GM12878 (cell line): Measurements from ENCODE around the gene ALDH1L2.

Source experiments
- CBX5 ChIP-seq: sonication (generic); IDR thresholded peaks from 2 replicates; pipeline ENCODE4 v1.6.1; 2016; ENCODE audit warnings: low read depth, moderate library complexity, mild to moderate bottlenecking, inconsistent platforms
- EGR1 ChIP-seq, 2 experiments: IDR thresholded peaks; 1 replicate in 1 of 2; 2 replicates in 1 of 2; pipeline ENCODE4 v1.6.1; 2011 to 2012; ENCODE audit warnings: low read depth in 2 of 2, low read length in 2 of 2, borderline replicate concordance in 1 of 2, mild to moderate bottlenecking in 1 of 2, moderate library complexity in 1 of 2
- ESRRA ChIP-seq: IDR thresholded peaks from 2 replicates; pipeline ENCODE4 v1.6.1; 2012; ENCODE audit warnings: mild to moderate bottlenecking, low read length, improper control_type of control experiment
- EZH2 ChIP-seq: IDR thresholded peaks from 2 replicates; pipeline ENCODE4 v1.6.1; 2012; ENCODE audit warnings: low read depth, mild to moderate bottlenecking, control low read depth, inconsistent platforms, low read length, borderline replicate concordance; ENCODE audit not compliant: control insufficient read depth
- KAT2A ChIP-seq: conservative IDR thresholded peaks from 2 replicates; pipeline ENCODE4 v1.6.1; 2011; ENCODE audit warnings: low read depth, low read length; ENCODE audit not compliant: control insufficient read depth
- SREBF2 ChIP-seq: IDR thresholded peaks from 2 replicates; pipeline ENCODE4 v1.6.1; 2012; ENCODE audit warnings: mild to moderate bottlenecking, low read length
- TF ChIP-seq, protein P1 (sequence below), 3 experiments: IDR thresholded peaks in 2 of 3; conservative IDR thresholded peaks in 1 of 3; 2 replicates each; pipeline ENCODE4 v1.5.1; 2011; ENCODE audit warnings: low read depth in 3 of 3, low read length in 3 of 3, mild to moderate bottlenecking in 3 of 3, control low read depth in 2 of 3, moderate library complexity in 2 of 3, inconsistent platforms in 1 of 3, mixed read lengths in 1 of 3; ENCODE audit not compliant: control insufficient read depth in 2 of 3, insufficient read depth in 1 of 3; ENCODE audit errors: extremely low read depth in 1 of 3
- TF ChIP-seq, protein P2 (sequence below): fragments of 450-650 bp; IDR thresholded peaks from 2 replicates; pipeline ENCODE4 v1.6.1; 2014; ENCODE audit warnings: mild to moderate bottlenecking

DNA sequence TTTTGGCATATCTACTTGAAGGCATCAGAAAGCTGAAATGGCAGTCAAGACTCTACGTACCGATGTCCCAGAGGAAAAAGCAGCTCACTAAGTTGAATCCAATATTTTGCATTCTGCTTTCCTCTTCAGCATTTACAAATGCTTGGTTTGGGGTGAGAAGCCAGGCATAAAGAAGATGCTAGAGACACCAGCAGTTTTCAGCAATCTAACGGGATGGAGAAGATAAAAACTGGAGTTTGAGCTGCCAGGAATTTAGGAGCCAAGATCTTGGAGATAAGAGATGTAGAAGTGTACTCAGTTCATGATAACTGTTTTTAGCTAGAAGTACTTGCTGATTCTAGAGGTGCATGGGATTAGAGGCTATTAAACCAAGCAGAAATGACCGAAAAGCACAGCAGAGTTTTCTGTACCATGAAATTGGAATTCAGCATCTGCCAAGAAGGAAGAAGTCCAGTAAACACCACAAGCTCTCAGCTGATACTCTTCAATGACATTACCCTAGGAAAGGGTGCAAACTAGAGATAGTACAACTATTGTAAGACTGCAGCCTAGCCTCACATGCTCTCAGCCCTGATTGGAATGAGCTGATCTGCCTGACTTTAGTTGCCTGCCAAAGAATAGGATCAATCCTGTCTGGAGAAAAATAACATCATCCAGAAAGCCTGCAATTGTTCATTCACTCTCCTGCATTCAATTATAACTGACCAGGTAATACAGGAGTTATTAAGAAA is 7.4 kb upstream of the ALDH1L2 start:
- TF ChIP-seq, protein P1, sequence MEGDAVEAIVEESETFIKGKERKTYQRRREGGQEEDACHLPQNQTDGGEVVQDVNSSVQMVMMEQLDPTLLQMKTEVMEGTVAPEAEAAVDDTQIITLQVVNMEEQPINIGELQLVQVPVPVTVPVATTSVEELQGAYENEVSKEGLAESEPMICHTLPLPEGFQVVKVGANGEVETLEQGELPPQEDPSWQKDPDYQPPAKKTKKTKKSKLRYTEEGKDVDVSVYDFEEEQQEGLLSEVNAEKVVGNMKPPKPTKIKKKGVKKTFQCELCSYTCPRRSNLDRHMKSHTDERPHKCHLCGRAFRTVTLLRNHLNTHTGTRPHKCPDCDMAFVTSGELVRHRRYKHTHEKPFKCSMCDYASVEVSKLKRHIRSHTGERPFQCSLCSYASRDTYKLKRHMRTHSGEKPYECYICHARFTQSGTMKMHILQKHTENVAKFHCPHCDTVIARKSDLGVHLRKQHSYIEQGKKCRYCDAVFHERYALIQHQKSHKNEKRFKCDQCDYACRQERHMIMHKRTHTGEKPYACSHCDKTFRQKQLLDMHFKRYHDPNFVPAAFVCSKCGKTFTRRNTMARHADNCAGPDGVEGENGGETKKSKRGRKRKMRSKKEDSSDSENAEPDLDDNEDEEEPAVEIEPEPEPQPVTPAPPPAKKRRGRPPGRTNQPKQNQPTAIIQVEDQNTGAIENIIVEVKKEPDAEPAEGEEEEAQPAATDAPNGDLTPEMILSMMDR (IDR thresholded peaks at IDR 0.05 in 2 of 3, conservative IDR thresholded peaks at IDR 0.05 in 1 of 3; ENCODE audit: control insufficient read depth in 2 of 3, extremely low read depth in 1 of 3, insufficient read depth in 1 of 3, low read depth in 3 of 3, low read length in 3 of 3): no peak
- TF ChIP-seq SREBF2 (no peak), EGR1 (IDR thresholded peaks at IDR 0.05; ENCODE audit: borderline replicate concordance in 1 of 2, low read depth in 2 of 2, low read length in 2 of 2) (no peak), KAT2A (no peak), EZH2 (no peak), CBX5 (no peak), ESRRA (no peak)
- TF ChIP-seq, protein P2, sequence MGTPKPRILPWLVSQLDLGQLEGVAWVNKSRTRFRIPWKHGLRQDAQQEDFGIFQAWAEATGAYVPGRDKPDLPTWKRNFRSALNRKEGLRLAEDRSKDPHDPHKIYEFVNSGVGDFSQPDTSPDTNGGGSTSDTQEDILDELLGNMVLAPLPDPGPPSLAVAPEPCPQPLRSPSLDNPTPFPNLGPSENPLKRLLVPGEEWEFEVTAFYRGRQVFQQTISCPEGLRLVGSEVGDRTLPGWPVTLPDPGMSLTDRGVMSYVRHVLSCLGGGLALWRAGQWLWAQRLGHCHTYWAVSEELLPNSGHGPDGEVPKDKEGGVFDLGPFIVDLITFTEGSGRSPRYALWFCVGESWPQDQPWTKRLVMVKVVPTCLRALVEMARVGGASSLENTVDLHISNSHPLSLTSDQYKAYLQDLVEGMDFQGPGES: no peak
